Measurements from ENCODE around the gene ADAMTS16.

The ADAMTS16 gene

DNA sequence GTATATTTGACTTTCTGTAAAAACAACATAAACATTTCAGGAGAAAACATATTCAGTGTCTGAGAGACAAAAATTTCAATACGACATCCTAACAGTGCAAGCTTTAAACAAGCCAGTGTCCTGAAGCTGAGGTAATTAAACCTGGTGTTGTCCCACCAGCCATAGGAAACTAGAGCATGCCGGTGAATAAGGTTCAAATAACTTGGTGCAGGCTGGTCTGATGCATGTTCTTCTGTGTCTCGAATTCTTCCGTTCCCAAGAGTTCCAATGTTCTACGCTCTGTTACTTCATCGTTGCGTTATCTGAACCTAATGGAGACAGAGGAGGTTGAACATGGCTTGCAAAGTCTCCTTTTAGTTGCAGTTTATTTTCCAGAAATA lies 48.9 kb downstream of the ADAMTS16 start:
- no peak for DNase-seq (ENCODE audit: low spot score)
- Histone ChIP-seq H3K4ac (ENCODE audit: low read length) (no peak overlapping the region), H2BK15ac (ENCODE audit: low read length) (no peak overlapping the region), H3K4me2 (ENCODE audit: insufficient read depth, low read length, poor library complexity, severe bottlenecking) (no peak overlapping the region), H3K9ac (ENCODE audit: low read depth, low read length, poor library complexity) (no peak overlapping the region), H2AK5ac (ENCODE audit: low read depth, low read length) (no peak overlapping the region), H2AFZ (ENCODE audit: low read length) (no peak overlapping the region), H3K18ac (ENCODE audit: low read length) (no peak overlapping the region), H3K27ac (replicated peaks; ENCODE audit: low read length) (no peak overlapping the region), H3K4me3 (ENCODE audit: low read length in 2 of 2) (no peak overlapping the region), H3K14ac (ENCODE audit: low read length) (no peak overlapping the region), H3K79me1 (ENCODE audit: low read depth, low read length) (no peaks in the 10 kb centered on the region), H3K23ac (ENCODE audit: low read depth, low read length, poor library complexity) (no peak overlapping the region), H4K91ac (ENCODE audit: low read depth, low read length, poor library complexity) (no peak overlapping the region), H3K4me1 (ENCODE audit: control insufficient read depth in 2 of 2, insufficient read depth in 1 of 2, low read depth in 1 of 2, low read length in 2 of 2) (peaks cover 0 to 3% of the 10 kb centered on the region in 2 donors), H3K9me3 (replicated peaks in 1 of 2; ENCODE audit: control insufficient read depth in 2 of 2, insufficient read depth in 1 of 2, low read depth in 1 of 2, low read length in 2 of 2) (no peaks in the 10 kb centered on the region), H2BK12ac (ENCODE audit: low read length) (no peak overlapping the region), H3K36me3 (replicated peaks in 1 of 2; ENCODE audit: control insufficient read depth in 2 of 2, insufficient read depth in 2 of 2, low read length in 2 of 2) (no peaks in the 10 kb centered on the region), H2BK5ac (ENCODE audit: low read length) (no peak overlapping the region), H4K8ac (ENCODE audit: low read depth, low read length) (no peak overlapping the region), H3K27me3 (ENCODE audit: control insufficient read depth in 3 of 3, insufficient read depth in 3 of 3, low read depth in 1 of 3, low read length in 3 of 3) (no peaks in the 10 kb centered on the region), H2BK120ac (ENCODE audit: low read depth, low read length) (no peak overlapping the region)
- WGBS, 2 donors (ENCODE audit: extremely low coverage in 2 of 2, insufficient read length in 2 of 2, insufficient replicate concordance in 1 of 2): no CpG with 5 or more reads among the region's 7 CpGs

DNA sequence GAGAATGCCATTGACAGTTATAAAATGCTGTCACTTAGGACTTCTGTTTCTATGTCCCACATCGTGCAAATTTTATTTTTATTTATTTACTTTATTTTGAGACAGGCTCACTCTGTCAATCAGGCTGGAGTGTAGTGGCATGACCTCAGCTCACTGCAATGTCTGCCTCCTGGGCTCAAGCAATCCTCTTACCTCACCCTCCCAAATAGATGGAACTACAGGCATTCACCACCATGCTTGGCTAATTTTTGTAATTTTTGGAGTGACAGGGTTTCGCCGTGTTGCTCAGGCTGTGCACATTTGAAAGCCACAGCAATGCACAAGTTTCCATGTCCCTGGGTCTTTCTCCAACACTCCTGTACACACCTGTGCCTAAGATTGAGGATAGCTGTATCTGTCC lies 51.8 kb downstream of the ADAMTS16 start:
- H3K9ac ChIP-seq (ENCODE audit: low read depth, low read length, poor library complexity): no peak overlapping the region
- no peak overlapping the region for H3K18ac ChIP-seq (ENCODE audit: low read length)
- no peaks in the 10 kb centered on the region for H3K9me3 ChIP-seq (replicated peaks in 1 of 2; ENCODE audit: control insufficient read depth in 2 of 2, insufficient read depth in 1 of 2, low read depth in 1 of 2, low read length in 2 of 2)
- no peak overlapping the region for H3K27ac ChIP-seq (replicated peaks; ENCODE audit: low read length)
- DNase-seq (ENCODE audit: low spot score): no peak
- no peak overlapping the region for H4K91ac ChIP-seq (ENCODE audit: low read depth, low read length, poor library complexity)
- H3K36me3 ChIP-seq (replicated peaks in 1 of 2; ENCODE audit: control insufficient read depth in 2 of 2, insufficient read depth in 2 of 2, low read length in 2 of 2): no peaks in the 10 kb centered on the region
- H3K27me3 ChIP-seq (ENCODE audit: control insufficient read depth in 3 of 3, insufficient read depth in 3 of 3, low read depth in 1 of 3, low read length in 3 of 3): no peaks in the 10 kb centered on the region
- no peak overlapping the region for H3K23ac ChIP-seq (ENCODE audit: low read depth, low read length, poor library complexity)
- no peak overlapping the region for H2AFZ ChIP-seq (ENCODE audit: low read length)
- WGBS, 2 donors (ENCODE audit: extremely low coverage in 2 of 2, insufficient read length in 2 of 2, insufficient replicate concordance in 1 of 2): no CpG with 5 or more reads among the region's 3 CpGs
- H4K8ac ChIP-seq (ENCODE audit: low read depth, low read length): no peak overlapping the region
- H2BK120ac ChIP-seq (ENCODE audit: low read depth, low read length): no peak overlapping the region
- H3K4me1 ChIP-seq (ENCODE audit: control insufficient read depth in 2 of 2, insufficient read depth in 1 of 2, low read depth in 1 of 2, low read length in 2 of 2): no peaks in the 10 kb centered on the region
- H3K4me2 ChIP-seq (ENCODE audit: insufficient read depth, low read length, poor library complexity, severe bottlenecking): no peak overlapping the region
- H2BK12ac ChIP-seq (ENCODE audit: low read length): no peak overlapping the region
- H2BK5ac ChIP-seq (ENCODE audit: low read length): no peak overlapping the region
- no peak overlapping the region for H3K4ac ChIP-seq (ENCODE audit: low read length)
- H3K4me3 ChIP-seq (ENCODE audit: low read length in 2 of 2): no peak overlapping the region
- H2BK15ac ChIP-seq (ENCODE audit: low read length): no peak overlapping the region
- no peak overlapping the region for H2AK5ac ChIP-seq (ENCODE audit: low read depth, low read length)
- H3K14ac ChIP-seq (ENCODE audit: low read length): no peak overlapping the region
- H3K79me1 ChIP-seq (ENCODE audit: low read depth, low read length): no peaks in the 10 kb centered on the region

DNA sequence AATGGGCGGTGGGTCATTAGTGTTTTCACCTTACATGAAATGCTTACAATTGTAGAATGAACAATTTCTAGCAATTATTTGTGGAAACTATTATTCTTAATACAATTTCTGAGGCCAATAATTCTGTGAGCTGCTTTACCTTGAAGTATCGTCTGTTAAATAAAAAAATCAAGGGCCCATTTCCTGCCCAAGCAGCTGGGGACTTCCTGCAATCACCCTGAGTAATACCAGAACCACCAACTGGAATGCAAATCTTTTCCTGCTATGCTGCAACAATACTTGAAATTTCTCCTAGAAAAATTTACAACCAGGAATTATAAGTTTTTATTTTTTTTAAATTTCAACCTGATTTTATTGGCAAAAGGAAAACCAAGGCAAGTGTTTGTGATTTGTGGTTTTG lies 52.6 kb downstream of the ADAMTS16 start:
- no peak overlapping the region for H3K4ac ChIP-seq (ENCODE audit: low read length)
- no peak overlapping the region for H3K9ac ChIP-seq (ENCODE audit: low read depth, low read length, poor library complexity)
- H3K79me1 ChIP-seq (ENCODE audit: low read depth, low read length): no peaks in the 10 kb centered on the region
- H3K4me1 ChIP-seq (ENCODE audit: control insufficient read depth in 2 of 2, insufficient read depth in 1 of 2, low read depth in 1 of 2, low read length in 2 of 2): no peaks in the 10 kb centered on the region
- H3K14ac ChIP-seq (ENCODE audit: low read length): no peak overlapping the region
- H2AK5ac ChIP-seq (ENCODE audit: low read depth, low read length): no peak overlapping the region
- H2BK15ac ChIP-seq (ENCODE audit: low read length): no peak overlapping the region
- no peaks in the 10 kb centered on the region for H3K27me3 ChIP-seq (ENCODE audit: control insufficient read depth in 3 of 3, insufficient read depth in 3 of 3, low read depth in 1 of 3, low read length in 3 of 3)
- no peak overlapping the region for H3K18ac ChIP-seq (ENCODE audit: low read length)
- no peak overlapping the region for H3K4me3 ChIP-seq (ENCODE audit: low read length in 2 of 2)
- H2BK120ac ChIP-seq (ENCODE audit: low read depth, low read length): no peak overlapping the region
- H3K23ac ChIP-seq (ENCODE audit: low read depth, low read length, poor library complexity): no peak overlapping the region
- H3K27ac ChIP-seq (replicated peaks; ENCODE audit: low read length): no peak overlapping the region
- H4K8ac ChIP-seq (ENCODE audit: low read depth, low read length): no peak overlapping the region
- H2BK5ac ChIP-seq (ENCODE audit: low read length): no peak overlapping the region
- no peak overlapping the region for H2AFZ ChIP-seq (ENCODE audit: low read length)
- H3K9me3 ChIP-seq (replicated peaks in 1 of 2; ENCODE audit: control insufficient read depth in 2 of 2, insufficient read depth in 1 of 2, low read depth in 1 of 2, low read length in 2 of 2): no peaks in the 10 kb centered on the region
- H4K91ac ChIP-seq (ENCODE audit: low read depth, low read length, poor library complexity): no peak overlapping the region
- WGBS, 2 donors (ENCODE audit: extremely low coverage in 2 of 2, insufficient read length in 2 of 2, insufficient replicate concordance in 1 of 2): no CpG with 5 or more reads among the region's 2 CpGs
- H3K36me3 ChIP-seq (replicated peaks in 1 of 2; ENCODE audit: control insufficient read depth in 2 of 2, insufficient read depth in 2 of 2, low read length in 2 of 2): no peaks in the 10 kb centered on the region
- H2BK12ac ChIP-seq (ENCODE audit: low read length): no peak overlapping the region
- no peak for DNase-seq (ENCODE audit: low spot score)
- no peak overlapping the region for H3K4me2 ChIP-seq (ENCODE audit: insufficient read depth, low read length, poor library complexity, severe bottlenecking)

DNA sequence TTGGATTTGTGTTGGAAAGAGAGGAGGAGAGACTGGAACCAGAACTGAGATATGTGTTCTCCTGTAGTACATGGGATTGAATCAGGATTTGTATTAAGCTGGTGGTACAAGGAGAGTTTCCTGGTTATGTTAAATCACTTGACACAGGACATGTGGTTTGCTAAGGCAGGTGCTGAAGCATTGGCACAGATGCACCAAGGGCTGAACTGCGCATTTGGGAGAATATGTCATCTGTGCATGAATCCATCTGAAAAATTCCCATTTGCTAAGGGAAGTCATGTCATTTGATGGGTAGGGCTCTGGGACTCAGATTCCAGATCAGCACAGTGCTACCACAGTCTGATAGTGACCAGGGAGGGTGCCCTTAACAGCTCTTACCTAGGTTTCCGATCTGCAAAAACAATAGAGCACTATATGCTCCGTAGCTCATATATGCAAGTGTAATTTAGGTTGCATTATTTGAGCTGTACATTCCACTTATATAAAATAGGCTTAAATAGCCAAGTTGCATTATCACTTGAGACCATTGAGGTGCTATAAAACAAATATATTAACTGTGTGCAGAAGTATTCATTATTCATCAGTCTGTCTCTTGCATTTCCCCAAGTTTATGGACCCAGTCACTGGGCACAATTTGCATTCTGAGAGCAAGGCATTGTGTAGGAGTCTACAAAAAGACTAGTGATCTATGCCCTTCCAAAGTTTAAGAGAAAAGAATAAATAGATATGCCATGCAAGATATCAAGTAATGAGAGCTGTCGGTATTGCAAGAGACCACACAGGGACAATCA lies 55.2 kb downstream of the ADAMTS16 start:
- Histone ChIP-seq H4K91ac (ENCODE audit: low read depth, low read length, poor library complexity) (no peak overlapping the region), H3K4ac (ENCODE audit: low read length) (no peak overlapping the region), H3K4me3 (ENCODE audit: low read length in 2 of 2) (no peak overlapping the region), H4K8ac (ENCODE audit: low read depth, low read length) (no peak overlapping the region), H3K4me2 (ENCODE audit: insufficient read depth, low read length, poor library complexity, severe bottlenecking) (no peak overlapping the region), H2BK15ac (ENCODE audit: low read length) (no peak overlapping the region), H3K79me1 (ENCODE audit: low read depth, low read length) (no peaks in the 10 kb centered on the region), H3K36me3 (replicated peaks in 1 of 2; ENCODE audit: control insufficient read depth in 2 of 2, insufficient read depth in 2 of 2, low read length in 2 of 2) (no peaks in the 10 kb centered on the region), H3K23ac (ENCODE audit: low read depth, low read length, poor library complexity) (no peak overlapping the region), H3K27ac (replicated peaks; ENCODE audit: low read length) (no peak overlapping the region), H2AK5ac (ENCODE audit: low read depth, low read length) (no peak overlapping the region), H2BK12ac (ENCODE audit: low read length) (no peak overlapping the region), H3K9ac (ENCODE audit: low read depth, low read length, poor library complexity) (no peak overlapping the region), H3K14ac (ENCODE audit: low read length) (no peak overlapping the region), H3K27me3 (ENCODE audit: control insufficient read depth in 3 of 3, insufficient read depth in 3 of 3, low read depth in 1 of 3, low read length in 3 of 3) (no peaks in the 10 kb centered on the region), H2AFZ (ENCODE audit: low read length) (no peak overlapping the region), H3K18ac (ENCODE audit: low read length) (no peak overlapping the region), H3K4me1 (ENCODE audit: control insufficient read depth in 2 of 2, insufficient read depth in 1 of 2, low read depth in 1 of 2, low read length in 2 of 2) (no peaks in the 10 kb centered on the region), H2BK120ac (ENCODE audit: low read depth, low read length) (no peak overlapping the region), H2BK5ac (ENCODE audit: low read length) (no peak overlapping the region), H3K9me3 (replicated peaks in 1 of 2; ENCODE audit: control insufficient read depth in 2 of 2, insufficient read depth in 1 of 2, low read depth in 1 of 2, low read length in 2 of 2) (no peaks in the 10 kb centered on the region)
- no peak for DNase-seq (ENCODE audit: low spot score)
- WGBS, 2 donors (ENCODE audit: extremely low coverage in 2 of 2, insufficient read length in 2 of 2, insufficient replicate concordance in 1 of 2): no CpG with 5 or more reads among the region's 4 CpGs
